OCI-LY3 (cell line): ENCODE results near the gene MZB1.

ENCODE experiments used
- H2AFZ ChIP-seq: fragments of 200-600, 300-600 bp; shearing (Covaris generic); 2 replicates; pipeline ENCODE4 v1.6.0; 2014; ENCODE audit warnings: antibody characterized with exemption, low read depth, low read length
- H3K27ac ChIP-seq: fragments of 200-600, 300-600 bp; sonication (generic); 2 replicates; pipeline ENCODE4 v1.5.1; 2014; ENCODE audit warnings: mild to moderate bottlenecking, low read length, moderate library complexity, mixed read lengths
- H3K27me3 ChIP-seq: fragments of 200-600, 300-600 bp; sonication (generic); 2 replicates; pipeline ENCODE4 v1.6.1; 2014; ENCODE audit warnings: low read depth, low read length, mixed read lengths
- H3K36me3 ChIP-seq: fragments of 200-600, 300-600 bp; sonication (generic); replicated peaks from 2 replicates; pipeline ENCODE3; 2014; ENCODE audit warnings: low read depth, low read length, mixed read lengths
- H3K4me1 ChIP-seq: fragments of 300-600, 200-600 bp; sonication (generic); 2 replicates; pipeline ENCODE4 v1.6.1; 2014; ENCODE audit warnings: low read length, mixed read lengths
- H3K4me2 ChIP-seq: fragments of 200-600, 300-600 bp; sonication (generic); 2 replicates; pipeline ENCODE4 v1.6.1; 2014; ENCODE audit warnings: low read length, mixed read lengths
- H3K4me3 ChIP-seq: fragments of 300-600, 200-600 bp; sonication (generic); 2 replicates; pipeline ENCODE4 v1.5.1; 2014; ENCODE audit warnings: antibody characterized with exemption, mild to moderate bottlenecking, low read length, moderate library complexity
- H3K79me2 ChIP-seq: fragments of 300-600, 200-600 bp; shearing (Covaris generic); 2 replicates; pipeline ENCODE4 v1.6.1; 2014; ENCODE audit warnings: mild to moderate bottlenecking, low read length, mixed read lengths
- H3K9ac ChIP-seq: fragments of 300-600, 200-600 bp; shearing (Covaris generic); 2 replicates; pipeline ENCODE4 v1.6.0; 2014; ENCODE audit warnings: mild to moderate bottlenecking, low read length, moderate library complexity
- H3K9me3 ChIP-seq: fragments of 200-600, 300-600 bp; shearing (Covaris generic); 2 replicates; pipeline ENCODE4 v1.6.1; 2014; ENCODE audit warnings: low read length, mixed read lengths; ENCODE audit not compliant: insufficient read depth
- H4K20me1 ChIP-seq: fragments of 200-600, 300-600 bp; sonication (generic); 2 replicates; pipeline ENCODE4 v1.6.1; 2016; ENCODE audit warnings: low read length, mixed read lengths; ENCODE audit not compliant: insufficient read depth
- EZH2phosphoT487 ChIP-seq: fragments of 200-600 bp; shearing (Covaris generic); IDR thresholded peaks from 2 replicates; pipeline ENCODE4 v1.6.1; 2018; ENCODE audit warnings: antibody characterized with exemption, mixed run types, low read depth
- TF ChIP-seq, protein P1 (sequence below): fragments of 200-600, 300-600 bp; sonication (generic); IDR thresholded peaks from 2 replicates; pipeline ENCODE4 v1.5.1; 2014; ENCODE audit warnings: antibody characterized with exemption, low read length, low read depth

The MZB1 gene

GRCh38 chr5:139342423-139342723 lies 47.3 kb downstream of the MZB1 start:
- peak overlapping the region; percentile 82 for H3K4me2 ChIP-seq
- H4K20me1 ChIP-seq: peaks cover 28% of the 10 kb centered on the region
- H3K36me3 ChIP-seq: peaks cover 9% of the 10 kb centered on the region
- peak overlapping the region; percentile 15; the same call in 1 of the 2 replicates for H2AFZ ChIP-seq
- peaks cover 55% of the 10 kb centered on the region for H3K79me2 ChIP-seq
- peak overlapping the region; percentile 79 for H3K9ac ChIP-seq
- H3K27ac ChIP-seq: peak overlapping the region; percentile 80
- H3K4me3 ChIP-seq: peak overlapping the region; percentile 97
- H3K9me3 ChIP-seq: no peaks in the 10 kb centered on the region
- H3K27me3 ChIP-seq: no peaks in the 10 kb centered on the region
- H3K4me1 ChIP-seq: peaks cover 11% of the 10 kb centered on the region
- TF ChIP-seq, protein P1, sequence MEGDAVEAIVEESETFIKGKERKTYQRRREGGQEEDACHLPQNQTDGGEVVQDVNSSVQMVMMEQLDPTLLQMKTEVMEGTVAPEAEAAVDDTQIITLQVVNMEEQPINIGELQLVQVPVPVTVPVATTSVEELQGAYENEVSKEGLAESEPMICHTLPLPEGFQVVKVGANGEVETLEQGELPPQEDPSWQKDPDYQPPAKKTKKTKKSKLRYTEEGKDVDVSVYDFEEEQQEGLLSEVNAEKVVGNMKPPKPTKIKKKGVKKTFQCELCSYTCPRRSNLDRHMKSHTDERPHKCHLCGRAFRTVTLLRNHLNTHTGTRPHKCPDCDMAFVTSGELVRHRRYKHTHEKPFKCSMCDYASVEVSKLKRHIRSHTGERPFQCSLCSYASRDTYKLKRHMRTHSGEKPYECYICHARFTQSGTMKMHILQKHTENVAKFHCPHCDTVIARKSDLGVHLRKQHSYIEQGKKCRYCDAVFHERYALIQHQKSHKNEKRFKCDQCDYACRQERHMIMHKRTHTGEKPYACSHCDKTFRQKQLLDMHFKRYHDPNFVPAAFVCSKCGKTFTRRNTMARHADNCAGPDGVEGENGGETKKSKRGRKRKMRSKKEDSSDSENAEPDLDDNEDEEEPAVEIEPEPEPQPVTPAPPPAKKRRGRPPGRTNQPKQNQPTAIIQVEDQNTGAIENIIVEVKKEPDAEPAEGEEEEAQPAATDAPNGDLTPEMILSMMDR: no peak
- no peak for TF ChIP-seq EZH2phosphoT487

DNA sequence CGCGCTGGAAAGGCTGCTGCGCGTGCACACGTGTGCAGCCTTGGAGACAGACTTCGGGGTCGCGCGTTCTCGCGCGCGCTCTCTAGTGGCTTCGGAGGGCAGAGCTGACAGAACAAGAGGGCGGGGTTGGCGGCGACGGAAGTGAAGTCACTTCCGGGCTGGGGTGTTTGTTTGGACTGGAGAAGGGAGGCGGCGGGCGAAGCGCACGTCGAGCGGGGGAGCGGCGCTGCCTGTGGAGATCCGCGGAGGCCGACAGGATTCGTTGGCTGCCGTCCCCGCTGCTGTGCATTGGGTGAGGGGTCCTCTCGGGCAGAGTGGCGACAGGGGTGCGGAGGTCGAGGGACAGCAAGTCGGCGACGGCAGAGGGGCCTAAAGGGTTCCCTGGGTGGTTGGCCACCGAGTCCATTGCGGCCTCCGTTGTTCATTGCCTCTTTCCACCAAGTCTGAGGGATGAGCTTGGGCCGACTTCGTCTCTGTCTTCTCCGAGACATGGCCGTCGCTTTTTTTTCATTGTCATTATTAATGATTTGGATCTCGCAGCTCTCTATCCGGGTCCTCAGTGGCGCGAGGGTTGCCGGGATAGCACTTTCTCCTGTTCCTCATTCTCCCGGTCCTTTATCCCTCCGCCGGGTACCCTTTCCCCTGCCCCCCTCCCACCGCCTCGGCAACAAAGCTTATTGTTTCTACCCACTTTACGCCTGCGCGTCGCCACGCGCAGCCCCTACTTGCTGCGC lies 47.9 kb downstream of the MZB1 start, which contains the start of gene PAIP2:
Gene PAIP2, plus strand, starts transcription at position 166 of the 734 bp plus-strand sequence. CDS start 21,931 bp downstream, outside the sequence.
- TF ChIP-seq, protein P1: peak; percentile 50
- TF ChIP-seq EZH2phosphoT487: no peak
- peaks cover 50% of the 10 kb centered on the region for H3K79me2 ChIP-seq
- peak within 1 kb of the TSS; percentile 80 for H3K27ac ChIP-seq
- H3K9me3 ChIP-seq: no peaks in the 10 kb centered on the region
- H3K36me3 ChIP-seq: peaks cover 9% of the 10 kb centered on the region
- no peaks in the 10 kb centered on the region for H3K27me3 ChIP-seq
- H2AFZ ChIP-seq: peak within 1 kb of the TSS; percentile 46; the same call in 1 of the 2 replicates
- H3K4me1 ChIP-seq: peaks cover 11% of the 10 kb centered on the region
- peak within 1 kb of the TSS; percentile 98 for H3K4me2 ChIP-seq
- peaks cover 28% of the 10 kb centered on the region for H4K20me1 ChIP-seq
- peak within 1 kb of the TSS; percentile 97 for H3K4me3 ChIP-seq
- peak within 1 kb of the TSS; percentile 79 for H3K9ac ChIP-seq

- Histone ChIP-seq H2AFZ (peak overlapping the region; percentile 46; the same call in 1 of the 2 replicates), H3K27ac (no peak overlapping the region), H3K4me2 (peak overlapping the region; percentile 98), H3K36me3 (peaks cover 9% of the 10 kb centered on the region), H3K4me1 (peaks cover 11% of the 10 kb centered on the region), H3K27me3 (no peaks in the 10 kb centered on the region), H3K79me2 (peaks cover 44% of the 10 kb centered on the region), H3K4me3 (peak overlapping the region; percentile 97), H4K20me1 (peaks cover 28% of the 10 kb centered on the region), H3K9me3 (no peaks in the 10 kb centered on the region), H3K9ac (peak overlapping the region; percentile 55)
- TF ChIP-seq, protein P1: no peak
- TF ChIP-seq EZH2phosphoT487: no peak
Observed at GRCh38 chr5:139341187-139341688, 48.5 kb downstream of the MZB1 start.

- Histone ChIP-seq H2AFZ (no peak overlapping the region), H3K27ac (no peak overlapping the region), H3K9ac (no peak overlapping the region), H3K36me3 (peaks cover 9% of the 10 kb centered on the region), H3K4me2 (no peak overlapping the region), H3K27me3 (no peaks in the 10 kb centered on the region), H3K4me3 (no peak overlapping the region), H3K9me3 (no peaks in the 10 kb centered on the region), H3K4me1 (peaks cover 11% of the 10 kb centered on the region), H4K20me1 (peaks cover 24% of the 10 kb centered on the region), H3K79me2 (peaks cover 33% of the 10 kb centered on the region)
- TF ChIP-seq, protein P1: no peak
- TF ChIP-seq EZH2phosphoT487: no peak
Observed at GRCh38 chr5:139340051-139340450, 49.7 kb downstream of the MZB1 start.
